Measurements from ENCODE around the gene MCU.
A peak's percentile ranks its signal among the peaks of the same experiment; 100 is the strongest.
"Not testable (repeated sequence)": the region's sequence is repeated elsewhere in the genome, so short reads cannot be mapped to it uniquely, and the experiment has no call there.

Gene MCU

GRCh38 chr10:72850861-72851260, 158.9 kb downstream of the MCU start:
- DNase-seq: no peak

GRCh38 chr10:72851509-72851908, 159.6 kb downstream of the MCU start:
- no peak for DNase-seq

- no peak for DNase-seq
Observed at GRCh38 chr10:72852508-72852907, 160.6 kb downstream of the MCU start.

GRCh38 chr10:72855129-72855528, 163.2 kb downstream of the MCU start:
- no peak for DNase-seq

- no peak for DNase-seq
Observed at GRCh38 chr10:72855790-72856189, 163.8 kb downstream of the MCU start.

- DNase-seq: no peak
Observed at GRCh38 chr10:72858067-72858466, 166.1 kb downstream of the MCU start.

- no peak for DNase-seq
Observed at GRCh38 chr10:72862957-72863356, 171.0 kb downstream of the MCU start.

- peak; percentile 37 for DNase-seq
Observed at GRCh38 chr10:72875250-72876055, 183.5 kb downstream of the MCU start.

- no peak for DNase-seq
Observed at GRCh38 chr10:72879245-72879644, 187.3 kb downstream of the MCU start.

GRCh38 chr10:72881291-72881690, 189.3 kb downstream of the MCU start:
- DNase-seq: no peak

- DNase-seq: peak; percentile 5
Observed at GRCh38 chr10:72883861-72884260, 191.9 kb downstream of the MCU start.

- no peak for DNase-seq
Observed at GRCh38 chr10:72885953-72886352, 194.0 kb downstream of the MCU start.

- DNase-seq: no peak
Observed at GRCh38 chr10:72886621-72887020, 194.7 kb downstream of the MCU start.

- DNase-seq: no peak
Observed at GRCh38 chr10:72887043-72887442, 195.1 kb downstream of the MCU start.

GRCh38 chr10:72888151-72888638, 196.3 kb downstream of the MCU start:
- no peak for DNase-seq

- no peak for DNase-seq
Observed at GRCh38 chr10:72889391-72889831, 197.5 kb downstream of the MCU start.

- no peak for DNase-seq
Observed at GRCh38 chr10:72890086-72890485, 198.1 kb downstream of the MCU start.

- no peak for DNase-seq
Observed at GRCh38 chr10:72893136-72893798, 201.3 kb downstream of the MCU start, which contains the start of gene OIT3. TSS of gene OIT3 (plus strand) at chr10:72893739. CDS start at chr10:72893799, 60 bp downstream.

GRCh38 chr10:72895236-72895850, 203.4 kb downstream of the MCU start:
- no peak for DNase-seq

- DNase-seq: no peak
Observed at GRCh38 chr10:72898616-72899015, 206.7 kb downstream of the MCU start.

- no peak for DNase-seq
Observed at GRCh38 chr10:72899545-72899944, 207.6 kb downstream of the MCU start.

GRCh38 chr10:72903941-72904446, 212.1 kb downstream of the MCU start:
- DNase-seq: not testable (repeated sequence)

- DNase-seq: no peak
Observed at GRCh38 chr10:72904806-72905205, 212.9 kb downstream of the MCU start.
